Jurkat, Clone E6-1 (cell line): ENCODE data around the gene ELAC1.
"Not testable (repeated sequence)": the region's sequence is repeated elsewhere in the genome, so short reads cannot be mapped to it uniquely, and the experiment has no call there.

Experiments used
- DNase-seq: peaks from one replicate; pipeline ENCODE4 v3.0.0-alpha.2; 2011; ENCODE audit warnings: low read depth, low spot score
- H3K4me3 ChIP-seq: 2 replicates; pipeline ENCODE4 v1.5.1; 2011; ENCODE audit warnings: mild to moderate bottlenecking, low read length, control low read depth, moderate library complexity

Gene ELAC1

DNA sequence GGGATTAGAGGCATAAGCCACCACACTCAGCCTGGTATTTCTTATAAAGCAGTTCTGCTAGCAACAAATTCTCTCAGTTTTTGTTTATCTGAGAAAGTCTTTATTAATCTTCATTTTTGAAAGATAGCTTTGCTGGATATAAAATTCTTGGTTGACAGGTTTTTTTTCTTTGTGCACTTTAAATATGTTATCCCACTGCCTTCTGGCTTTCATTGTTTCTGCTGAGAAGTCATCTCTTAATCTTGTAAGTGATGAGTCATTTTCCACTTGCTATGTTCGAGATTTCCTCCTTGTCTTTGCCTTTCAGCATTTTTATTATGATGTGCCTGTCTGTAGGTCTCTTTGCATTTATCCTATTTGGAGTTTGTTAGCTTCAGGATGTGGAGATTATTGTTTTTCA is 5.9 kb upstream of the ELAC1 start:
- no peak for DNase-seq

DNA sequence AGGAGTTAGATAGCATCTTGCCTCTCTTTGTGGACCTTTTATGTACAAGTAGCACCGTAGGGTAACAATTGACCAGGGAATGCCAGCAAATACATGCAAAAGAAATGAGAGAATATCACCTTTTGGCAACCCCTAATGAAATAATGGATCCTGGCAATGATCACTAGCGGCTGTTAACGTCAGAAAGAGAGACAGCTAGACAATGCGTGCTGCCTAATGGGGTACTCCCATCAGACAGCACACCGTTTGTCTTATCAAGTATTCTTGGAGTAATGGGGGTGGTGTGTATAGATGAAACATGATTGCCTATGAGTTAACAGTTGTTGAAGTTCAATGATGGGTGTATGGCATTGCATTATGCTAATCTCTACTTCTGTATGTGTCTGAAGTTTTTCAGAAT is 1.6 kb downstream of the ELAC1 start:
- H3K4me3 ChIP-seq: no peak overlapping the region
- no peak for DNase-seq

More for the DNA sequence above, 5.9 kb upstream of the ELAC1 start:
- H3K4me3 ChIP-seq: no peak overlapping the region

- H3K4me3 ChIP-seq: no peak overlapping the region
- no peak for DNase-seq
Observed at GRCh38 chr18:50970006-50970405, 2.2 kb downstream of the ELAC1 start.

- not testable (repeated sequence) for H3K4me3 ChIP-seq
Observed at GRCh38 chr18:50972404-50972803, 4.6 kb downstream of the ELAC1 start.

DNA sequence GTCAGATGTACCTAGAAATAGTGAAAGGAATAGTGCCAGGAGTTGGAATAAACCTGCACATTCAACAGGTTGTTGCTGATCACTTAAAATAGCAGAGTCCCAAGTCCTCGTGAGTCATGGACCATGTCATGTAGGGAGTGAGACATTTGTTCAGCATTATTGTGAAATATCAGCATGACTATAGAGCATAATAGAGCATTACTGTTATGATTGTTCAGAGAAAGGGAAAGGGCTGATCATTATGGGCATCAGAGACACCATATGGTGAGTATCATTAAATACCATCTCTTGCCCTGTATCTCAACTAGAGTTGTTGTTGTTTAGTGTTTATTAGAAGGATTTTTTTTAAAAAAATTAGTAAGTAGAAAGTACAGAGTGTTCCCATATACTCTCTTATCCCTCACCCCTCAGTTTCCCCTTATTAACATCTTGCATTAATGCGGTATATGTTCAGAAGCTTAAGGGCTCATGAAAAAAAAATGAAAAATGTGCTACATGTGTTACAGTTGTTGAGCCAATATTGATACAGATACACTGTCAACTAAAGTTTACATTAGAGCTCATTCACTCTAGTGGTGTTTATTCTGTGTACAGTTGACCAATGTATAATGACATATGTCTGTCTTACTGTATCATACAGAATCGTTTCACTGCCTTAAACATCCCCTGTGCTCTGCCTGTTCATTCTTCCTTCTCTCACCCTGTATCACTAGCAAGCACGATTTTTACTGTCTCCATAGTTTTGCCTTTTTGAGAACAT is 5.7 kb downstream of the ELAC1 start:
- no peak for DNase-seq

More at GRCh38 chr18:50972404-50972803, 4.6 kb downstream of the ELAC1 start:
- not testable (repeated sequence) for DNase-seq

GRCh38 chr18:50977037-50977760 is 9.4 kb downstream of the ELAC1 start:
- H3K4me3 ChIP-seq: no peak overlapping the region

More for the DNA sequence above, 5.7 kb downstream of the ELAC1 start:
- no peak overlapping the region for H3K4me3 ChIP-seq

DNA sequence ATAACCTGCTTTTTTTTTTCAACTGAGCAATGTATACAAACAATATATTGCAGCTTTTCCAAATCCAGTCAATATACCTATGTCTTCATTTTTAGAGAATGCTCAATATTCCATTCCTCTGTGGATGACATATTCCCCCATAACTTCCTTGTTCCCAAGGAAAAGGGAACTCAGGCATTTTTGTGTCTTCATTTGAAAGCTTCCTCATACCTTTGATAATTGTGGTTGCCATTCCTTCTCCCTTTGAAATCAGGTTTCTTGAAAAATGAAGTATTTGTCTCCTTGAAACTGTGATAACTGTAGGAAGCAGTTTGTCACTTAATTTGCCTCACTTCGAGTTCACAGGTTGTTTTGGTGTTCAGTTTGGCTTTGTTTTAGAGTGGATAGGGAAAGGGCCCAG is 13.5 kb downstream of the ELAC1 start:
- H3K4me3 ChIP-seq: no peak overlapping the region
- no peak for DNase-seq

More at GRCh38 chr18:50977037-50977760, 9.4 kb downstream of the ELAC1 start:
- no peak for DNase-seq

GRCh38 chr18:50982086-50982801 is 14.4 kb downstream of the ELAC1 start:
- no peak for DNase-seq

DNA sequence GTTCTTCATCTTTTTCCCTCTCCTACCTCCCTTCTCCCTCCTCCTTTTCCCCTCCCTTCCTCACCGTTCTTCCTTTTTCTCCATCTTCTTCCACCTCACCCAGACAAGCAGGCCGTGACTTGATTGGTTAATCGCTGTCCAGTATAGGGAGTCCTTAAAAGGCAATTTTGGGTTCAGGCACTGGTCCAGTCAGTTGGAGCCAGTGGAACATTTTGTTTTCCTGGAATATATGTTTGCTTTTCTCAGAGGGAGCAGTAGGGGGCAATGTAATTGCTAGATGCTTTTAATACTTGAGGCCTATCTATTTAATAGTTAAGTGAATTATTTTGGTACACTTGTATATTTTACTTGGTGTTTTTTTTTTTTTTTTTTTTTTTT is 15.0 kb downstream of the ELAC1 start:
- no peak for DNase-seq
- no peak overlapping the region for H3K4me3 ChIP-seq

More at GRCh38 chr18:50982086-50982801, 14.4 kb downstream of the ELAC1 start:
- H3K4me3 ChIP-seq: no peak overlapping the region

GRCh38 chr18:50986360-50987087 is 18.7 kb downstream of the ELAC1 start:
- no peak for DNase-seq
- no peak overlapping the region for H3K4me3 ChIP-seq

DNA sequence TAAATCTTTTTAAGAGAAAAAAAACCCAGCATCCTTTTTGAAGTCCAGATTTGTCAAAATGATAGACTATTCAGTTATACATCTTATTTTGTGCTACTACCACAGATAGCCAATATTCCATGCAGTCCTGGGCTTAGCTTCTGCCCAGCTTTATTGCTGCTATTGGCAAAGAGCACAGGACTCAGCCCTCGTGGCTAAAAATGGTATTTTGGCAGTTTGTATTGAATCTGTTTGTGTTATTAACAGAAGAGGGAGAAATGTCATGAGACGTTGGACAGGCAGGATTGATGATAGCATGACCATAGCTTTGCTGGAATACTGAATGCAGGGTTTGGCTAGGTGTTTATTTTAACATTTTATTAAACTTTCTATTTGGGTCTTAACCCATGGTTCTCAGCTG is 19.4 kb downstream of the ELAC1 start:
- H3K4me3 ChIP-seq: no peak overlapping the region
- no peak for DNase-seq

- no peak for DNase-seq
- H3K4me3 ChIP-seq: no peak overlapping the region
Observed at GRCh38 chr18:50989711-50990110, 21.9 kb downstream of the ELAC1 start.

- H3K4me3 ChIP-seq: no peak overlapping the region
- no peak for DNase-seq
Observed at GRCh38 chr18:50992351-50992762, 24.5 kb downstream of the ELAC1 start.

DNA sequence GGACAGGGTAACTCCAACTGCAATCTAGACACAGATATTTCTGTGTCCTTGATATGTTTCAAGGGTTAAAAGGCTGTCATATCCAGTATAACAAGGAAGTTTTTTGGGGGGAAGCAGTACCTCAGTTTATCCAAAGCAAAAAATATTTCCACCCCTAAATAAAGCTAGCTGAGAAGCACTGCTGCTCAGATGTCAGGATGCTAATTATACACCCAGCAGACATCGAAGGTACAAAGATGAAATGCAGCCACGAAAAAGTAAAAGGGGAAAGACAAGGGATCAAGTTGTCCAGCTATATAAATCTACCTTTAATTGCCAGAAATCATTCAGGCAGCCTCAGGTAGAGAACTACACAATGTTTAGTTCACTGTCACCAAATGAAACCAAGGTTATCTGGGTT is 26.2 kb downstream of the ELAC1 start:
- no peak overlapping the region for H3K4me3 ChIP-seq
- no peak for DNase-seq

- not testable (repeated sequence) for DNase-seq, H3K4me3 ChIP-seq
Observed at GRCh38 chr18:51003174-51003573, 35.3 kb downstream of the ELAC1 start.

GRCh38 chr18:51006061-51006818 is 38.4 kb downstream of the ELAC1 start:
- no peak overlapping the region for H3K4me3 ChIP-seq
- DNase-seq: no peak

DNA sequence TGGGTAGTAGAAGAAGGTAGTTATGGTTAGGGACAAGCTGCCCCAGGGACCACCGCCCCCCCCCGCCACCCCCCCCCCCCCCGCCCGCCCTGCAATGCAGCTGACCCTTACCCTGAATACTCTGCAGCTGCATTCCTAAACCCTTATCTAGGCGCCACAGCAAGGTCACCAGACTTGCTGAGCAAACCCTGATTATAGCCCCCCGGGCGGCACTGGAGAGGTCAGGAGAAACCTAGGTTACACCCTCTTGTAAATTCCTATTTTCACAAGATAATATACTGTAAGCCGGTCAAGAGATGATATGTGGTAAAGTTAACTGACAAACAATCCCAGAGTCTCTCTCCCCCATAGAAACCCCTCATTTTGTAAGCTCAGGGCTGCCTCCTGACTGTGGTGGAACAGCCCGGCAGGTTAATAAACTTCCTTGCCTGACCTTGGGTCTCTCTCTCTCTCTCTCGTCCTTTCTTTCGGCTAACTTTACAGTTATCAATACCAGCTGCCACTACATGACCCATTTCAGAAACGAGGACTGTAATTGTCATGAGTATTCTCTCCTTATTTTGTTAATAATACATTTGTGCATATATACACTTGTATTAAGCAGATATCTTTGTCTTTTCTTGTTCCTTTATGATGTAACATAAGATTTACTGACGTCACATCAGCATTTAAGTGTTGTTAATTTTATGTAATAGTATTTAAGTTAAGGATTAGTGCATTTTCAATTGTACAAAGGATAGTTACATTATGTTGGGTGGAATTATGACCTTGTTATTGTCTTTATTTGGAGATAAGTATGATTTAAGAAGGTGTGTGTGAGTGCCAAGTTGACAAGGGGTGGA is 39.3 kb downstream of the ELAC1 start:
- H3K4me3 ChIP-seq: no peak overlapping the region
- DNase-seq: no peak

GRCh38 chr18:51007790-51008139 is 39.9 kb downstream of the ELAC1 start:
- H3K4me3 ChIP-seq: no peak overlapping the region
- no peak for DNase-seq
